Esophagus squamous epithelium (tissue), 4 donors: Measurements from ENCODE around the gene UBE2L3.

Source experiments
- CTCF ChIP-seq, 6 experiments: fragments of 450-650 bp in 4 of 6; fragments of 200-600 bp in 2 of 6; sonication (generic) in 2 of 6; IDR thresholded peaks; one replicate each; pipeline ENCODE4 v1.5.1; 2016 to 2019; ENCODE audit warnings: antibody characterized with exemption in 6 of 6, mild to moderate bottlenecking in 4 of 6, moderate library complexity in 4 of 6
- POLR2A ChIP-seq, 4 donors: fragments of 450-650 bp; IDR thresholded peaks; one replicate each; pipeline ENCODE4 v1.6.1; 2017; ENCODE audit warnings: antibody characterized with exemption in 4 of 4, mild to moderate bottlenecking in 4 of 4, moderate library complexity in 3 of 4

DNA sequence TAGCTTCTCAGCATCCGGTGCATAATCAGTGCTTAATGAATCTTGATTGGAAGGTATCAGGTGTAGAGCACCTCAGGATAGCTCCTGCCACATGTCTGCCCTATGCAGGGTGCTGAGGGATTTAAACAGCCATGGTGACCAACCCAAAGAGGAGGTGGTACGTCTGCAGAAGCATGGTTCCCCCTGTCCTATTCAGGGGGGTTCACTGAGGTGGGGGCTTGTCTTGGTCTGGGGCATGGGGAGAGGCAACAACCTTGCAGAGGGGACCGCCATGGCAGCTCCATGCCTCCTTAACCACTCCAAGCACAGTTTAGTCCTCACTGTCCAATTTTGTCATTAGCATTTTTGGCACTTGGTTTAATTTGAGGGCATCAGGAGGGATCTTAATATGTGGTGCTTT is 24.9 kb downstream of the UBE2L3 start:
- TF ChIP-seq CTCF (IDR thresholded peaks at IDR 0.05): no peak
- TF ChIP-seq POLR2A (IDR thresholded peaks at IDR 0.05): no peak
